ENCODE measurements around the gene PLK3. TPM values are rescaled to one million over a fixed set of nuclear protein-coding genes. Genes with fewer than 3 reads are reported as not detected.

The PLK3 gene
- polyA plus RNA-seq, 1 experiment = 45.9 TPM

DNA sequence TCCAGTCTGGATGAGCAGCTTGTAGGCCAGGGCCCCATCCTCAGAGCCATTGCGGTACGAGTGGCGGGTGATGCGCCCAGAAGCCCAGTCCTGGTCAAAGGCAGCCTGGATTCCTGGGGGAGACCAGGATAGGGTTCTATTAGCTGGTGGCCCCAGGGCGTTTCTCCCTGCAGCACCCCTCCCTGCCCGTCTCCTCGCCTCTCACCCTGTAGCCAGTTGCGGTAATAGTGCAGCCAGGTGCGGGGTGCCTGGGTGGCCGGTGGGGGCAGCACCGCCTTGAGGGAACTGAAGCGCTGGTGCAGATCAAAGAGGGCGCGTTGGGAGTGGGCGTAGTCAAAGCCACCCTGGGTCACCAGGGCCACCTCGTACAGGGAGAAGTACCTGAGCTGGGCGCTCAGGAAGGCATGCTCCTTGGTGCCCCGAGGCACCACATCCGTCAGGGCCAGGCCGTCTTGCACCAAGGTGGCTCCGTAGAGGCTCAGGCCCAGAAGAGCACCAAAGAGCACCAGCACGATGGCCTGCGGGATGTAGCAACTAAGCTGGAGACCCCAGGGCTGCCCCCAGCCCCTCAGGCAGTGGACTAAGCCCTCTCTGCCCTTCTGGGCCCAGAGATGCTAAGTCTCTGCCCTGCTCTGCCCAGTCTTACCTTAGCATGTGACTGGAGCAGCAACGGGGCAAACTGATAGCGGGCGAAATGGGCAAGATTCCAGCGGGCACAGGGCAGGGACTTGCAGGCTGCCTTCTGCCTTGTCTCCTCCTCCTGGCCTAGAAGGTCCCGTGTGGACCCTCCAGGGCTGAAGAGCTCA, 27.2 kb downstream of the PLK3 start:
- CTCF ChIA-PET = interaction anchor here (0.6 to 3.4 kb wide), 4 partner anchors 9 to 191 kb away, joined by 3 to 19 read pairs (median 4); partner anchors contain the start of gene PLK3
- DNase-seq (ENCODE audit: low read depth) = no peak
- POLR2A ChIA-PET = interaction anchor here (0.6 to 0.7 kb wide), 2 partner anchors 8 to 82 kb away, joined by 4 read pairs; no protein-coding TSS in a partner anchor

DNA sequence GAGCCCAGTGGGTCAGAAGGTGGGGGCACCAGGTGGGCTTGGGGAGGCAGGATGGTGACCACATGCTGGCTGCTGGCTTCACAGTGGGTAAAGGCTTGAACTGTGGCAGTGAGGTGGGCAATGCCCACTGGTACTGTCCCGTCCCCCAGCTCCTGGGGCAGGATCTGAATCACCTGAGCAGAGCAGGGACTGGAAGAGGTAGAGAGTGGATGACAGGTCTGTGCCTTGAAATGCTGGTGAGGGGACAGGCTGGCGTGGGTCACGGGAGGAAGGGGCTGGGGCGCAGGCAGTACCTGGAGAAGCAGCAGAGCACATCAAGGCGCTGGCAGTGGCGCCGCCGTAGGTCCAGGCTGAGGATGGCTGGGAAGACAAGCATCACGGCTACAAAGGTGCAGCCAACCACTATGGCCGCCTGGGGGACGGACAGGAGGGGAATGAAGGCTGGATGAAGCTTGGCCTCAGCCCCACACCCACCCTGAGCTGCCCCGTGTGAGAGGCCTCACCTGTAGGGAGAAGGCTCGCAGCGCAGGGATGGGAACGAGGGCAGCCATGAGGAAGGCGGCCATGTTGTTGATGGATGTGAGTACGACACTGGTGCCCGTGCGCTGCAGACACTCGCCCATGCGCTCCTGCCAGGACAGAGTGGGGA, 27.9 kb downstream of the PLK3 start:
- Histone ChIP-seq H3K4me3 (ENCODE audit: low read depth, low read length) (no peak overlapping the region), H3K27me3 (ENCODE audit: control insufficient read depth, insufficient read depth, low read length) (no peaks in the 10 kb centered on the region), H3K36me3 (ENCODE audit: control insufficient read depth, insufficient read depth, low read length) (no peaks in the 10 kb centered on the region)
- DNase-seq (ENCODE audit: low read depth) = no peak
- TF ChIP-seq, protein P1, sequence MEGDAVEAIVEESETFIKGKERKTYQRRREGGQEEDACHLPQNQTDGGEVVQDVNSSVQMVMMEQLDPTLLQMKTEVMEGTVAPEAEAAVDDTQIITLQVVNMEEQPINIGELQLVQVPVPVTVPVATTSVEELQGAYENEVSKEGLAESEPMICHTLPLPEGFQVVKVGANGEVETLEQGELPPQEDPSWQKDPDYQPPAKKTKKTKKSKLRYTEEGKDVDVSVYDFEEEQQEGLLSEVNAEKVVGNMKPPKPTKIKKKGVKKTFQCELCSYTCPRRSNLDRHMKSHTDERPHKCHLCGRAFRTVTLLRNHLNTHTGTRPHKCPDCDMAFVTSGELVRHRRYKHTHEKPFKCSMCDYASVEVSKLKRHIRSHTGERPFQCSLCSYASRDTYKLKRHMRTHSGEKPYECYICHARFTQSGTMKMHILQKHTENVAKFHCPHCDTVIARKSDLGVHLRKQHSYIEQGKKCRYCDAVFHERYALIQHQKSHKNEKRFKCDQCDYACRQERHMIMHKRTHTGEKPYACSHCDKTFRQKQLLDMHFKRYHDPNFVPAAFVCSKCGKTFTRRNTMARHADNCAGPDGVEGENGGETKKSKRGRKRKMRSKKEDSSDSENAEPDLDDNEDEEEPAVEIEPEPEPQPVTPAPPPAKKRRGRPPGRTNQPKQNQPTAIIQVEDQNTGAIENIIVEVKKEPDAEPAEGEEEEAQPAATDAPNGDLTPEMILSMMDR (IDR thresholded peaks at IDR 0.05; ENCODE audit: insufficient read depth, low read depth, low read length) = no peak
- CTCF ChIA-PET = interaction anchor here (1.7 to 3.4 kb wide), 2 partner anchors 8 to 28 kb away, joined by 4 to 19 read pairs; partner anchors contain the start of gene PLK3
- POLR2A ChIA-PET = interaction anchor here (0.6 kb wide), 1 partner anchor 9 kb away, joined by 4 read pairs; no protein-coding TSS in a partner anchor

More for the DNA sequence above, 27.2 kb downstream of the PLK3 start:
- Histone ChIP-seq H3K27me3 (ENCODE audit: control insufficient read depth, insufficient read depth, low read length) (no peaks in the 10 kb centered on the region), H3K4me3 (ENCODE audit: low read depth, low read length) (no peak overlapping the region), H3K36me3 (ENCODE audit: control insufficient read depth, insufficient read depth, low read length) (no peaks in the 10 kb centered on the region)
- TF ChIP-seq, protein P1 (IDR thresholded peaks at IDR 0.05; ENCODE audit: insufficient read depth, low read depth, low read length) = no peak

DNA sequence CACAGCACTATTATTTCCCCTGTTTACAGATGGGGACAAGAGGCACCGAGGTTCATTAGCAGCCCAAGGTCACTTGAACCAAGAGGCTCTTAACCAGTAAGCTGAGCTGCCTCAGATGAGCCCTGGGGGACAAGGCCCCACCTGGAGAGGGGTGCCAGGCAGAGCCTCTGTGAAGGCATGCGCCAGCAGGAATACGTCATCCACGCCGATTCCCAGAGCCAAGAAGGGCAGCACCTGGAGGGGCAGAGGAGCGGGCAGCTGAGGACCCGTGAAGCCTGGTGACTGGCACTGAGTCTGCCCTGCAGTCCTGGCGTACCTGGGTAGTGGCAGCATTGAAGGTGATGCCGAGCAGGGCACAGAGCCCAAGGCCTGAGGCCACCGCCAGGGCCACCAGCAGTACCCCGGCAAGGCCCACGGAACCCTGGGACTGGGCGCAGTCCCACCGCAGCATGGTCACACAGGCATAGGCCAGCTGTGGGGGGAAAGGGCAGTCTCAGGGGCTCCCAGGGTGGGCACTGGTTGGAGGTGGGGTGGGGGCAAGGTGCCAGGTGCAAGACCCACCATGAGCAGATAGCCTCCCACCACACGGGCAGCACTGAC, 28.8 kb downstream of the PLK3 start:
- Histone ChIP-seq H3K4me3 (ENCODE audit: low read depth, low read length) (no peak overlapping the region), H3K36me3 (ENCODE audit: control insufficient read depth, insufficient read depth, low read length) (no peaks in the 10 kb centered on the region), H3K27me3 (ENCODE audit: control insufficient read depth, insufficient read depth, low read length) (no peaks in the 10 kb centered on the region)
- CTCF ChIA-PET = no interaction called here
- POLR2A ChIA-PET = no interaction called here
- TF ChIP-seq, protein P1 (IDR thresholded peaks at IDR 0.05; ENCODE audit: insufficient read depth, low read depth, low read length) = no peak
- no peak for DNase-seq (ENCODE audit: low read depth)

DNA sequence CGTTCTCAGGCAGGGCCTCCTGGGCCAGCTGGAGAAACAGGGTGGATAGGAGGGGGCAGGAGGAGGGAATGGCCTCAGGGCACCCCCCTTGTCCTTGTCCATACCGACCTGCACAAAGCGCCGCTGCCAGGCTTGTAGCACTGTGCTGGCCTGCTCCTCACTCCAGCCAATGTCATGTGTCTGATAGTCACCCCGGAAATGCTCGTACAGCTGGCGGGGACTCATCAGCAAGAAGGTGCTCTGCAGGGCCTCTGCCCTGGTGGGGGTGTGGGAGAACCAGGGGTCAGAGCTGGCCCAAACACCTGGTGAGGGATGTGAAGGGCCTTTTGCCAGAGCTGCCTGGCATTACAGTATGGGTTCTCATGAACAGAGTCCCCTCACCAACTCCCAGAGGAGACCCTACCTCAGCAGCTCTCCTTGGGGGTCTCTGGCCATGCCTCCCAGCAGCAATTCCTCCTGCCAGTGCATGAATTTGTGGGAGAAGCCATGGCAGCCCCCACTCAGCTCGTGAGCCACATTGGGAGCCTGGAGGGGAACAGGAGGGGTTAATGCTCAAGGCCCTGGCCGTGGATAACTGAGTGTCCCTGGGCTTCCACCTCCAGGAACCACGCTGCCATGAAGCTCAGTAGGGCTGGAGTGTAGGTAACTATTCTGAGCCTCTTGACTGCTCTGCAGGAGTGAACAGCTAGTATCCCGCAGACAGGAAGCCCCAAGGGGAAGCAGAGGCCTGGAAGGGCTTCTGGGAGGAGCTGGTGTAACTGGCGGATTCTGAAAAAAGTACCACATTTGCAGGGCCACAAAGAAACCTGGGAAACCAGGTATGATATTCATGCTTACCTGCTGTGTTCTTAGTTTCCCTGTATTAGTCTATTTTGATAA, 29.6 kb downstream of the PLK3 start:
- ChIA-PET POLR2A (no interaction called here), CTCF (interaction anchor here (0.9 to 3.4 kb wide), 6 partner anchors 7 to 189 kb away, joined by 3 to 13 read pairs (median 4); partner anchors contain the start of genes HECTD3, PLK3, PTCH2 and UROD)
- no peak for DNase-seq (ENCODE audit: low read depth)

More for the DNA sequence above, 29.6 kb downstream of the PLK3 start:
- TF ChIP-seq, protein P1 (IDR thresholded peaks at IDR 0.05; ENCODE audit: insufficient read depth, low read depth, low read length) = no peak
- Histone ChIP-seq H3K27me3 (ENCODE audit: control insufficient read depth, insufficient read depth, low read length) (no peaks in the 10 kb centered on the region), H3K4me3 (ENCODE audit: low read depth, low read length) (no peak overlapping the region), H3K36me3 (ENCODE audit: control insufficient read depth, insufficient read depth, low read length) (no peaks in the 10 kb centered on the region)
